ENCODE measurements around the gene IARS2. TPM values are rescaled to one million over a fixed set of nuclear protein-coding genes. Genes with fewer than 3 reads are reported as not detected.
"Not testable (repeated sequence)": the region's sequence is repeated elsewhere in the genome, so short reads cannot be mapped to it uniquely, and the experiment has no call there.

The IARS2 gene
- total RNA-seq (2014; rRNA removed; shearing (Covaris generic)), result 130 and 147 TPM in 2 replicates

- in situ Hi-C loops (cut with HindIII; ENCODE audit: low sequenced_read_pairs), result no loop called here
- DNase-seq (ENCODE audit: low spot score), result peak; percentile 85
Measured at GRCh38 chr1:220094016-220094911, at the start of gene IARS2. Gene IARS2 (plus strand): TSS chr1:220094132. CDS start chr1:220094217, 85 bp downstream.

GRCh38 chr1:220044678-220045355 lies 49.1 kb upstream of the IARS2 start:
- in situ Hi-C loops (cut with HindIII; ENCODE audit: low sequenced_read_pairs), result no loop called here
- peak; percentile 4 for DNase-seq (ENCODE audit: low spot score)

DNA sequence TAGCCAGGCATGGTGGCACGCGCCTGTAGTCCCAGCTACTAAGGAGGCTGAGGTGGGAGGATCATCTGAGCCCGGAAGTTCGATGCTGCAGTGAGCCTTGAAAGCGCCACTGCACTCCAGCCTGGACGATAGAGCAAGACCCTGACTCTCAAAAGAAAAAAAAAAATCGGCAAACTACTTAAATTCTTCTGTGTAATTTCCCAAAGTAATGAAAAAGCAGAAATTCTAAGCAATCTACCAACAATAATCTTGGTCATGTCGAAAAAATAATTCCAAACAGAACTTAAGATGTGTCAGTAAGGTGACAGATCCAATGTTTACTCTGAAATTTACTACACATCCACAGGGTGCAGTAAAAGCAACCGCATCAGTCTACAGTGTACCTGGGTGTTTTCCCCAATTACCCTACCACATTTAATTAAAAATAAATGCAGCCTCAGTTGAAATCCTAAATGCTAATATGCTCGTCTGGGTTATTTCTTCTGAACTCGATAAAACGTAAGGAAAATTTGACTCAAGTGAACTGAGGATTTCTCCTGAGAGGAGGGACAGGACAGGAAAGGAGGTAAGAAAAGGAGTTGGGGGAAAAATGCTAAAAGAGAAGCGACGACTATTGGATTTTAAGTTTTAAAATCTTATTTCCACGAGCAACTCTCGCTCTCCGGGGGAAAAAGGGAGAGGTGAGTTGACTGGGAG lies 48.4 kb upstream of the IARS2 start:
- DNase-seq (ENCODE audit: low spot score), result peak; percentile 44
- in situ Hi-C loops (cut with HindIII; ENCODE audit: low sequenced_read_pairs), result no loop called here

DNA sequence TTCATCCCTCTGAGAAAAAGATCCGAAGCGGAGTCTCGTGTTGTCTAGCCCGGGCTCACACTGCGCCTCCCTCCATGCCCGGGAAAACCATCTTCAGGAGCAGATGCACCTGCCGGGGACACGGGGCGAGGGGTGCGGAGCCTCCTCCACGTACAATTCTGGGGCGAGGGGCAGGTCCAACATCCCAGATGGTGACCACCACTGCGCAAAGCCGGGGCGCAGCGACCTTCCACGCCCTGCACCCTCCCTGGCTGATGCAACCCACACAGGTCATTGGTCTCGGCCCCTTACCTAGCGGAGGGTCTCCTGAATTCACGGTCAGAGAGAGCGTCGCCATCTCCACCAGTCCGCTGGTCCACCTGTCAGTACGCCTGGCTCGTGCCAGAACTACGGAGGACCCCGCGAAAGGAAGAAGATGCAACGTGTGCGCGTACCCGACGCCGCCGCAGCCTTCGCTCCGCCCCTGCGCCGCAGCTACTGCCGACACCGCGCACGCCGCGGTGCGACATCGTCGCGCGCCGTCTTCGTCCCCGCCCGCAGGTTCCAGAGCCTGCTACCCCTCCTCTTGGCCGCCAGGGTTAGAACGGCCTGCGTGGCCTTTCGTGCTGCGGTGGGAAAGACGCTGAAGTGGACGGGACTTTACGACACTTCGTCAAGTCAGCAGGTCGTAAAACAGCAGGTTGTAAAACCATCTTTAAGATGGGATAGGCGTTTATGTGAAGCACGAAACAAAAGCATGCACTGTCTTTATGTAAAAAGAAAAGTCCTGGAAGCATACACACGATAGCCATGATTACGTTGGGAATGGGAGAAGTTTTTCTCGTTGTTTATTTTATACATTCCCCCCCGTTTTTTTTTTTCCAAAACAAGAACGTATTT lies 47.6 kb upstream of the IARS2 start, which contains the start of gene EPRS1:
EPRS1 (minus strand) TSS at position 454 of the 879 bp plus-strand sequence; CDS start at position 337, 117 bp downstream.
- DNase-seq (ENCODE audit: low spot score), result peak; percentile 98
- in situ Hi-C loops (cut with HindIII; ENCODE audit: low sequenced_read_pairs), result no loop called here

GRCh38 chr1:220056374-220056773 lies 37.6 kb upstream of the IARS2 start:
- in situ Hi-C loops (cut with HindIII; ENCODE audit: low sequenced_read_pairs), result no loop called here
- no peak for DNase-seq (ENCODE audit: low spot score)

DNA sequence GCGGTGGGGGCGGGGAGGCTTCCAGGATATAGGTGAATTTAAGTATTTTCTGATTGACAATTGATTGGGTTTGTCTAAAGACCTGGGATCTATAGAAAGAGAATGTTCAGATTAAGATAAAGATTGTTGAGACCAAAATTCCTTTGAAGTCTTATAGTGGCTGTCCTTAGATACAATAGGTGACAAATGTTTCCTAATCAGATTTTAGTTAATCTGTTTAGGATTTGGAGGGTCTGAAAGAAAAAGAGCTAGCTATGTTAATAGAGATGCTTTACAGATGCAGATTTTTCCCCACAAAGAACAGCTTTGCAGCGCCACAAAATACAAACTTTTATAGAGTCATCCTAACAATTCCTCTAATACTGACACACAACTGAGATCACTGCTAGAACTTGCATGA lies 33.1 kb upstream of the IARS2 start:
- no peak for DNase-seq (ENCODE audit: low spot score)
- in situ Hi-C loops (cut with HindIII; ENCODE audit: low sequenced_read_pairs), result loop anchor here (10.0 kb wide), 1 partner anchor 214 kb away; the partner anchor contains the start of gene RAB3GAP2

- in situ Hi-C loops (cut with HindIII; ENCODE audit: low sequenced_read_pairs), result loop anchor here (10.0 kb wide), 1 partner anchor 212 kb away; the partner anchor contains the start of gene RAB3GAP2
- no peak for DNase-seq (ENCODE audit: low spot score)
Measured at GRCh38 chr1:220062629-220063028, 31.3 kb upstream of the IARS2 start.

- no peak for DNase-seq (ENCODE audit: low spot score)
- in situ Hi-C loops (cut with HindIII; ENCODE audit: low sequenced_read_pairs), result loop anchor here (10.0 kb wide), 1 partner anchor 207 kb away; the partner anchor contains the start of gene RAB3GAP2
Measured at GRCh38 chr1:220067269-220068204, 26.4 kb upstream of the IARS2 start.

GRCh38 chr1:220076861-220077762 lies 16.8 kb upstream of the IARS2 start:
- no peak for DNase-seq (ENCODE audit: low spot score)
- in situ Hi-C loops (cut with HindIII; ENCODE audit: low sequenced_read_pairs), result no loop called here

DNA sequence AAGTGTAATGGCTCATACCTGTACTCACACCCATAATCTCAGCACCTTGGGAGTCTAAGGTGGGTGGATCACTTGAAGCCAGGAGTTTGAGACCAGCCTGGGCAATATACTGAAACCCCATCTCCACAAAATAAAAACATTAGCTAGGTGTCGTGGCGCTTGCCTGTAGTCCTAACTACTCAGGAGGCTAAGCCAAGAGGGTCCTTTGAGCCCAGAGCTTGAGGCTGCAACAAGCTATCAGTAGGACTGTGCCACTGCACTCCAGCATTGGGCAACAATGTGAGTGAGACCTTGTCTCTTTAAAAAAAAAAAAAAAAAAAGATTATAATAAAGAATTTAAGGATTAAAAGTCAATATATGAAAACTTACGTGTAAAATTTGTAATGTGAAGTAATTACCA lies 16.0 kb upstream of the IARS2 start:
- in situ Hi-C loops (cut with HindIII; ENCODE audit: low sequenced_read_pairs), result no loop called here
- DNase-seq (ENCODE audit: low spot score), result no peak

- no peak for DNase-seq (ENCODE audit: low spot score)
- in situ Hi-C loops (cut with HindIII; ENCODE audit: low sequenced_read_pairs), result no loop called here
Measured at GRCh38 chr1:220084460-220084859, 9.5 kb upstream of the IARS2 start.

GRCh38 chr1:220086261-220086686 lies 7.7 kb upstream of the IARS2 start:
- DNase-seq (ENCODE audit: low spot score), result not testable (repeated sequence)

GRCh38 chr1:220089650-220090556 lies 4.0 kb upstream of the IARS2 start, which contains the start of gene BPNT1:
Gene BPNT1 (minus strand): TSS chr1:220089788. CDS start chr1:220079846, 9,942 bp downstream.
- in situ Hi-C loops (cut with HindIII; ENCODE audit: low sequenced_read_pairs), result no loop called here
- DNase-seq (ENCODE audit: low spot score), result peak; percentile 95

More at GRCh38 chr1:220086261-220086686, 7.7 kb upstream of the IARS2 start:
- in situ Hi-C loops (cut with HindIII; ENCODE audit: low sequenced_read_pairs), result not testable (repeated sequence)

DNA sequence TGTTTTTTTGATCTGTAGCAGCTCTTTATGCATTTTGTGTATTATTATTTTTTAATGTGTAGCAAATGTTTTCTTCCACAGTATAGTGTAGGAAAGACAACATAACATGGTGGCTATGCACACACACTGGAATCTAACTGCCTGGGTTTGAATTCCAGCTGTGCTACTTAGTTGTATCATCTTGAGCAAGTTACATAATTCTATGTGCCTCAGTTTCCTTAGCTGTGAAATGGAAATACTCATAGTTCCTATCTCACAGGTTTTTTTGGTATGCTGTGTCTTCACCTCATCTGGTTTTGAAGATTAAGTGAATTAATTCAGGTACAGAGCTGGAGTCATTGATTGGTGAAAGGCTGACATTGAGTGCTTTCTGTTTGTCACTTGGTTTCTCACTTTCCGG lies 1.2 kb upstream of the IARS2 start:
- DNase-seq (ENCODE audit: low spot score), result no peak
- in situ Hi-C loops (cut with HindIII; ENCODE audit: low sequenced_read_pairs), result no loop called here

- in situ Hi-C loops (cut with HindIII; ENCODE audit: low sequenced_read_pairs), result no loop called here
- no peak for DNase-seq (ENCODE audit: low spot score)
Measured at GRCh38 chr1:220093361-220094015, 444 bp upstream of the IARS2 start.
